DMS53 treated with DMSO at 0.1 percent for 48 hours (cell line): ENCODE results near the gene CXCR5.
A peak's percentile ranks its signal among the peaks of the same experiment; 100 is the strongest.

Source experiments
- DNase-seq: peaks from one replicate; lab custom pipeline; 2025; ENCODE audit not compliant: unreplicated experiment; lab: John Stamatoyannopoulos, UW

The CXCR5 gene

DNA sequence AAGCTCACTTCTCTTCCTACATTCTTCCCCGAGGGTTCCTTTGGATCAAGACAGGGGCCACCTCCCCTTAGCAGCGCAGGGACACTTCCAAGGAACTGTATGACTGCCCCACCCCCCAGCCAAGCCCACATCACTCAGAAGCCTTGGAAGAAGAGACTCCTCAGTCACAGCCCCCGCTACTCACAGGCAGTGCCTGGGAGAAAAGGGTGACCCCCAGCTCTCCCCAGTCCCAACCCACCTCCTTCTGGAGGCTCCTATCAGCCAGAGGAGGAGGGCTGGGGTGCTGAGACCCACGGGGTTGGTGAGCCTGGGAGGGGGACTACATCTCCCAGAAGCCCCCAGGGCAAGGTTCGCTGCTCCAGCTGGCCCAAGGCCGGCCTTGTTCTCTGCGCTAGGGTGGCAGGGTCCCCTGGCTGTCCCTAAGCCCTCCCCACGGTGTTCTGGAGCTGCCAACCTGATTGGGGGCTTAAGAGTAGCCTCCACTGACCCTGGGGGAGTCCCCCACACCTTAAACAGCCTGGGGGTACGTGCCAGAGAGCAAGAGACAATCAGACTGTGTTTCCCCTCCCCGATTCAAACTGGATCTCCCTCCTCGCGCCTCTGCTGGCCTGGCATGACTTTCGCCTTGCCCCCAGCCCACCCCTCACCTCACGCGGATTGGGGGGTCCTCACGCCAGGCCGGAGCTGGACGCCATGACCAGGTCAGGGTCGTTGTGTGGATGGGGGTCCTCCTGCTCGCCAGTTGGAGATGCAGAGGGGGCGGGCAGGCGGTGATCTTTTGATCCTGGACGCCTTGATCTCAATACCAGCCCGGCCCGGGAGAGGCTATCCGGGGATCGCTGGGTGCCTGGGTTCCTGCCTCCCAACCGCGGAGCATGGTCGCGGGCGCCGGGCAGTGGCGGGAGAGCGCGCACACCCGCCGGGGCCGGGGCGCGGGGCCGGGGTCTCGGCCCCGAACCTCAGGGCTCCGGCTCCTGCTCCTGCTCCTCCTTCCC, 41.2 kb downstream of the CXCR5 start:
- DNase-seq = no peak

DNA sequence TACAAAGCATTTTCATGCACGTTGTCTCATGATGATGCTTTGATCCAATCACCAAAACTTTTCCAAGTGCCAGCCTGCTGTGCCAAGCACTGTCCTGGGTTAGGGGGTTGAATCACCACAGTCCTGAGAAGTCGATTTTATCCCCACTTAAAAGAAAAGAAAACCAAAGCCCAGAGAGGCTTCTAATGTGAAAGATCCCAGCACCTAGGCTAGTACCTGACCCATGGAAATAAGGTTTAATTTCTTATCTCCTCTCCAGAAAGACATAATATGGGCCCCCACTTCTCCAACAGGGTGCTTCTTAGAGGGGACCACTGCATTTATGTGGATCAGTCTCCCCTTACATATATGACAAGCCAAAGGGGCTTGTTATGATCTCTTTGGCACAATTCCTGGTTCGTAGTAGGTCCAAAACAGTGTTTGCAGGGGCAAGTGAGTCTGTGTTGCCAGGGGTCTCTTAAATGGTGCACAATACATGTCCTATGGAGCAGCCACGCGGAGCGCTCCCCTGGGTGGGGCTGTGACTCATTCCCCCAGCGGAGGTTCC, 43.9 kb downstream of the CXCR5 start:
- no peak for DNase-seq

DNA sequence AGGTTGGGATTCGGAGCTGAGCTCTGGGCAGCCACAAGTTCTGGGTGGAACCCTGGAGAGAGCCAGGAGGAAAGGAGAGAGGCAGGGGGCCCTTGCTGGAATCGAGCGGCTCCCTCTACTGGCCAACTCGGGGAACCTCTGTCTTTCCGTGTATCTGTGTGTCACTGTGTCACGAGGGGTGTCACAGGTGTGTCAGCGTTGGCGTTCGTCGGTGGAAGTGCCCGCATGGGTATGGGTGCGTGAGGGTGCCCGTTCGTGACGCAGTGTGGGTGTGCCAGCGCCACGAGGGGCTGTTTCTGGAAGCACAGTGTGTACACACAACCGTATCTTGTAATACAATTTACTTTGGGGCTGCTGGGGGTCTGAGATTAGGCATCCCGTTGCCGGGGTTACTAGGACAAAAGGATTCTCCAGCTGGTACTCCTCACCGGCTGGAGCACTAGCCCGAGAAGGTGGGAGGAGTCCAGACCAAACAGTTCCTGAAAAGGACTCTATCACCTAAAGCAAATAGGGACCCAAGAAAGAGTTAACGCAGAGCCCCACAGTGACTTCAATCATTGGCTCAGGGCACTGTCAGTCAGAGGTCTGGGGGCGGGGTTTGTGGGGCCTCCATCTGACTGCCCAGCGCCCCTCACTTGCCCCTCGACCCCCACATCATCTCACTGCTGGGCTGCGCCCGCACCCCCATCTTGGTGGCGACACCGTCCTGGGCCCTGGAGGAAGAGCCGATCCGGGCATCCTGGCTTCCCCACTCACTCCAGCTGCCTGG, 44.6 kb downstream of the CXCR5 start:
- DNase-seq = peak; percentile 91

DNA sequence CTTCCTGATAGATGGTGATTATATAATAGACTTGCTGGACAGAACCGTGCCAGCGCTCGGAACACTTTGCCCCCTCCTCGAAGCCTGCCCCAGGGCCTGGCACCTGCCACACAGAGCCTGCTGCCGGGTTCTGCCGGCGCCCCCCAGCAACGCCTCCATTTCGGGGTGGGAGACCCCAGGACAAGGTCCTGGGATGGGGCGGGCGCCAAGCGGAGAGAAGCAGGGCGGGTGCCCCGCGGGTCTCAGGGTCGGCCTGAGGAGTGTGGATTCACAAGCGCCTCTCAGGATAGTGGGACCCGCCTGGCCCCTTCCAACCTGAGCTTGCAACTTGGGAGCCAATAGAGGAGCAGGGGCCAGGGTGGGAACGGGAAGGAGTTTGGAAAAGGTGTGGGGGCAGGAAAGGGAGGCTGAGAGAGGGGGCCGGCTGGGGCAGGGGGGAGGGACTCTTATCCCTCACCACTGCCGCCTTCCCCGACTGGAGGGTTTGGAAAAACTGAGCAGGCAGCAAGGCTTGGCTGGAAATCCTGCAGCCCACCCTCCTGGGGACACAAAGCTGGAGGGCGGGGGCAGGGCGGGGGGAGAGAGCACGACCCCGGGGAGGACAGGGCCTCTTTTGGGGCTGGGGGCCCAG, 45.3 kb downstream of the CXCR5 start:
- peak; percentile 72 for DNase-seq

DNA sequence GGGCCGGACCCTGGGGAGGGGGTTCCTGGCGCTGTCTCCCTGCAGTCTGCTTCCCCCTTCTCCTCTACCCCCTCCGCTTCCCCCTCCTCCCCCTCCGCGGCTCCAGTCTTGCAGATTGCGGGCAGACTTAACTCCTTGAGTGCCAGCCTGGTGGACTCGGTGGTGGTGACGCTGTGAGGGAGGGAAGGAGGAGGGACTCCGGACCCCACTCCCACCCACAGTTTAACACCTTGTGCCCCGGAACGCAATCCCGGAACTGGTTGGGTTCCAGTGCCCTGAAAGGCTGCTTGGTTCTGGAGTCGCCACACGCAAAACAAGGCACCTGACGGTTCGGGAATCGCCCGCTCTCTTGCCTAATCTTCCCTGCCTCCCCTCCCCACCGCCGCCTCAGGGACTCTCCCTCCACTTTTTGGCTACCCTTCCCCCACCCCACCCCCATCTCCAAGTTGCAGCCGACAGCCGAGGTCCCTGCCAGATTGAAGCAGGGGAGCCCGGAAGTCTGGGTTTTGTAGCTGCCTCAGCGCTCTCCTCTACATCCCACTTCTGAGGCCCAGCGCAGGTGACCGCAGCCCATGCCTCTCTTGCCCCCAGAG, 45.9 kb downstream of the CXCR5 start:
- DNase-seq = peak; percentile 67

DNA sequence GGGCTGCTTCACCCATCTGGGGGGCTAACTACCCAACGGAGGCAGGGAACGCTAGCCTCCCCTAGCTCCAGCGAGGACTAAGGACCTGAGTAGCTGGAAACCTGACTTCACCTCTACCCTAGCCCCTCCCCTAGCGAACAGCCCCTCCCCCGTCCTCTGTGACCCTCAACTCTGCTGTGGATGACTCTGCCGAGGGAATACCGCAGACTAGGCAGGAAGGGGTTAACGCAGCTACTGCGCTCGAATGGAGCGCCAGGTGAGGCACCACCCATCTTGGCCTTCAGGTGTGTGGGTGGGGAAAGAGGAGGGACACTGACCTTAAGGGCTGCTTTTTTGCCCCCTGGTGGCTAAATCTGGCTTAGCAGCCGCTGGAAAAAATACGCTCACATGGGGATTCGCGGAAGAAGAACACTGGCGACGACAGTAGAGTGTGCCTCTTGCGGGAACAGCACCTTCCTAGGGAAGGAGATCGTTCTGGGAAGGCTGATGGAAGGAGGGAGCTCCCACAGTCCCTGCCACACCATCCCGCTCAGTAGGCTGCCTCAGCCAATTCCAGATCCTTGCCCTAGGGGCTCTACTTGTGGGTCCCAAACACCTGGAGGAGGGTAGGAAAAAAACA, 46.5 kb downstream of the CXCR5 start:
- peak; percentile 91 for DNase-seq

DNA sequence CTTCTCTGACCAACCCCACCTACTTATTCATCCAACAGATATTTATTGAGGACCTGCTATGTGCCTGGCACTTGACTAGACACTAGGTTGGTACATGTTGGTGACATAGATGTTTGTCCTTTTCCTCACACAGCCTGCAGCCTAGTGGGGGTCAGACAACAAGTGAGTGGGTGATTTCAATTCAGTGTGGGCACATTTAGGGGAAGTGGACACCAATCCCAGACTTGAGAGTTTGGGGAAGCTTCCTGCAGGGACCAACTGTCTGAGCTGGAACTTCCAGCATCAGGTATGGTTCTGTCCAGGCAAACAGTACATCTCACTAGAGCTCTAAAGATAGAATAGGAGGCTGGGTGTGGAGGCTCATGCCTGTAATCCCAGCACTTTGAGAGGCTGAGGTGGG, 47.9 kb downstream of the CXCR5 start:
- no peak for DNase-seq

DNA sequence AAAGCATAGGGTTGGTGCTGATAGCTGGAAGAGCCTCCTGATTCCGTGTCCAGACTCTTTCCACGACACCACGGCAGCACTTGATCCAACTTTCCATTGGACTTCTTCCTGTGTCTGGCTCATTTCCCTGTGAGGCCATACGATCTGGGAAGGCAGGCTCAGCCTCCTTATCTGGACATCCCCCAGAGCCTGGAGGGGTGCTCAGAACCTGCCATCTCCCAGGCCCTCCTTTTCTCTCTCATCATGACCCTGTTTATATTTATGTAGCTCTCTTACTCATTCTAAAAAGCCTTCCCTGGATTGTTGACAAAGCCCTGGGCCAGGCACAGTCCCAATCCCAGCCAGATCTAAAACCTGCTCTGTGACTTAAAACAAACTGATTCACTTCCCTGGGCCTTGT, 49.8 kb downstream of the CXCR5 start:
- no peak for DNase-seq

DNA sequence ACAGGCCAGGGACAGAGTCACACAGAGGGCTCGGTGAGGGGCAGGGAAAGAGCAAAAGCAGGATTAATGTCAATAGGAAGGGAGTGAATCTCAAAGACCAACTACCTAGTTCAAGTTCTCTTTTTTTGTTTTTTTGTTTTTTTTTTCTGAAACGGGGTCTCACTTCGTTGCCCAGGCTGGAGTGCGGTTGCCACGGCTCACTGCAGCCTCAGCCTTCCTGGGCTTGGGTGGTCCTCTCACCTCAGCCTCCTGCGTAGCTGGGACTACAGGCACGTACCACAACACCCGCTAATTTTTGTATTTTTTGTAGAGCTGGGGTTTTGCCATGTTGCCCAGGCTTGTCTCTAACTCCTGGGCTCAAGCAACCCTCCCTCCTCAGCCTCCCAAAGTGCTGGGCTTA, 51.7 kb downstream of the CXCR5 start:
- no peak for DNase-seq

DNA sequence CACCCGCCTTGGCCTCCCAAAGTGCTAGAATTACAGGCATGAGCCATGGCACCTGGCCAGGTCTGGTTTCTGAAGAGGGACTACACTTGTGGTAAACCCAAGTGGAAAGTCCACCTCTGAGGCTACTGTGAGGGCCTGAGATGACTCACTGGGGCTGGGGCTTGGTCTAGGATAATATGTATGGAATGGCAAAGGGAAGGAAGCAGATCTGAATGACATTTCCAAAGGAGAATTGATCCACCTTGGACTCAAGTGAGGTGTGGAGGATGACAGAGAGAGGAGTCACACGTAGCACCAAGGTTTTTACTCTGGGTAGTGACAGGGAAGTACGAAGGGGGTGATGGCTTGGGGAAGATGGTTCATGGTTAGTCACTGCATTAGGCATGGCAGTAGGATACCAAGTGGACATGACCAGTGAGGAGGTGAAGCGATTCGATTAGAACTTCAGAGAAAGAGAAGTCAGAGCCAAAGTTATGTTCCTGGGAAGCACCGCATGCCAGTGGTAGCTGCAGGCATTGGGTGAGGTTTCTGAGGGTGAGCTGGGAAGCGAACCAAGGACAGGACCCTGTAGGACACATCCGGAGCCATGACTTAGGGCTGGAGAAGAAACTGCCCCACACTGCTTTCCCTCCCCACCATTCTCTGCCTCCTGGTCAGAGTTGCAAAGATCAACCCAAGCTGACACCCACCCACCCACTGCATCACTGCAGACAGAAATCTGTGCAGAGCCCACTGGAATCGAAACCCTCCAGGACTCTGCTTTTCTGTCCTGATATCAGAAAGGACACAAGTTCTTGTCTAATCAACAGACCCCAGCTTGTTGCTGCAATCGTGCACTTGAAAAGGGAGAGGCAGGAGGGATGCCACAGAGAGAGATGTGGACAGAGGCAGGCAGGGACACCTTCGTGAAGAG, 55.1 kb downstream of the CXCR5 start:
- no peak for DNase-seq

DNA sequence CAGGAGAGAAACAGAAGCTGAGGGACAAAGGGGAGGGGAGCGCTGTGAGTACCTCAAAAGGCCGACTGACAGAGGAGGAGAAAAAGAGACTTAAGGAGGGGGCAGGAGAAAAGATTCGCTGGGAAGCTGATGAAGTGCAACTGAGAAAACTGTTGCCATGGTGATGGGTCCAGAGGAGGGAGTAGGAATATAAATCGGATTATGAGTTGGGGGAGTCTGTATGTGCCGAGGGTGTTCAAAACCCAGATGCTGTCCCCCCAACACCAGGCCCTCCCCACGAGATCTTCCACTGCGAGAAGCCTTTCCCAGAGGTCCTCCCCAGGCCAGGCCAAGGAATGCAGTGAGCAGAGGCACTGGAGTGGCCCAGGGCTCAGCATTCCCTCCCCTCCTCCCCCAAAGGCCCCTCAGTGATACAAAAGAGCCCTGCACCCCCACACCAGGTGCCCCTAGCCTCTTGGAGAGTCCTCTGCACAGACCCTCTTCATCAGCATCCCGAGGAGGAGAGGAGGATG, 55.8 kb downstream of the CXCR5 start:
- DNase-seq = no peak

DNA sequence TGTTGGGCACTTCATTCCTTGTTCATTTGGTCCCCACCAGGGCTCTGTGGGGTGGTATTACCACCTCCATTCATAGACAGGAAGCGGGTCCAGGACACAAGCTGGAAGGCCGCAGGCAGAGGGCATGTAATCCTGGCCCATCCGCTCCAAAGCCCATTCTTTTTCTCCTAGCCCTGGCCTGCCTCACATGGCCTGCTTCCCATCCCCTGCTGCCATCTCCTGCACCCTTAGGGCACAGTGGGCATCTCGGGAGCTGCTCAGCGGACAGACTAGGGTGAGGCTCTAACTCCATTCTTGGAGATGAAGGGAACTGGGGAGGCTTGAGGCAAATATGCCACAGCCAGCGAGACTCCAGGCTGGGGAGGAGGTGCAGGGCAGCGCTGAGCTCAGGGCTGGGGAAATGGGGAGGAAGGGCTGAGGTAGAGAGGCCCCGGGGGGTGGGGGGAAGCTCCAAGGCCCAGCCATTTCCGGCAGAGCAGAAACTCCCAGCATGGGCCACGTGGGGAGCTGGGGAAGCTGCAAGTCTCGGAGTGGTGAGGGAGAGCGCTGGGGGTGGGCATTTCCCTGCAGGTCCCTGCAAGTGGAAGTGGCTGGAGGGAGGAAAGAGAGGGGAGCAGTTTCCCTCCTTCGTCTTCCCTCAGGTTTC, 56.4 kb downstream of the CXCR5 start:
- DNase-seq = no peak

DNA sequence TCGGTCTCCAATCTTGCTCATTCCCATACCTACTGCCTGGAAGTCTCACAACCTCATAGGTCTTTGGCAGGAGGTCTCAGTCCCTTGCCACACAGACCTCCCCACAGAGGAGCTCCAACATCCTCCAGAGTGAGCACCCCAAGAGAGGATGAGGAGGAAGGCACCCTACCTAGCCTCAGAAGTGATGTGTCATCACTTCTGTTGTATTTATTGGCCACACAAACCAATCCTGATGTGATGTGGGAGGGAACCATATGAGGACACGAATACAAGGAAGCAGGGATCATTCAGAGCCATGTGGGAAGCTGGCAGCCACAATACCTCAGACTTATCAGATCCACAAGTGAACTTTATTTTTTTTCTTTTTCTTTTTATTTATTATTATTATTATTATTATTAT, 63.4 kb downstream of the CXCR5 start:
- DNase-seq = no peak
